Stomach (tissue), 9 donors: ENCODE measurements around the gene MAP6D1. TPM values are rescaled to one million over a fixed set of nuclear protein-coding genes. Genes with fewer than 3 reads are reported as not detected.

ENCODE experiments used
- DNase-seq, 2 donors: peaks; one replicate each; pipeline versions ENCODE4 v3.0.0 to v3.0.0-alpha.2; 2013 to 2019
- H3K27ac ChIP-seq, 5 donors: fragments of 200-600 bp in 4 of 5; sonication (generic) in 4 of 5; one replicate each; pipeline ENCODE4 v1.5.1; 2013 to 2019; ENCODE audit warnings: mild to moderate bottlenecking in 1 of 5, moderate library complexity in 1 of 5
- H3K27me3 ChIP-seq, 3 donors: fragments of 200-600 bp; sonication (generic); one replicate each; pipeline ENCODE4 v1.5.1; 2017 to 2019; ENCODE audit warnings: mixed run types in 1 of 3
- H3K36me3 ChIP-seq, 4 donors: fragments of 200-600 bp; sonication (generic); 1 replicate in 3 of 4; 2 replicates in 1 of 4; pipeline ENCODE4 v1.5.1; 2016 to 2019
- H3K4me1 ChIP-seq, 4 donors: fragments of 200-600 bp; sonication (generic); one replicate each; pipeline ENCODE4 v1.5.1; 2016 to 2019
- H3K4me3 ChIP-seq, 4 donors: fragments of 200-600 bp; sonication (generic) in 3 of 4; one replicate each; pipeline ENCODE4 v1.5.1; 2016 to 2019; ENCODE audit warnings: mild to moderate bottlenecking in 1 of 4
- H3K9me3 ChIP-seq, 4 donors: fragments of 200-600 bp; sonication (generic); one replicate each; pipeline ENCODE4 v1.5.1; 2016 to 2019
- EP300 ChIP-seq: sonication (generic); formaldehyde crosslinking; IDR thresholded peaks from one replicate; pipeline ENCODE4 v1.6.1; 2017; ENCODE audit warnings: antibody characterized with exemption
- POLR2A ChIP-seq, 4 donors: fragments of 450-650 bp; IDR thresholded peaks; one replicate each; pipeline ENCODE4 v1.6.1; 2016; ENCODE audit warnings: antibody characterized with exemption in 4 of 4, control low read depth in 2 of 4, mild to moderate bottlenecking in 1 of 4, moderate library complexity in 1 of 4
- POLR2AphosphoS5 ChIP-seq, 3 donors: sonication (generic); formaldehyde crosslinking; IDR thresholded peaks; one replicate each; pipeline ENCODE4 v1.6.1; 2016; ENCODE audit warnings: antibody characterized with exemption in 3 of 3
- WGBS, 5 donors: extraction: QIAGEN DNeasy Blood & Tissue Kit in 3 of 5; methylation state at CpG; one replicate each; pipeline versions ENCODE4 v1.1.5 to v1.1.7; 2013 to 2018; 5-methylcytosine and 5-hydroxymethylcytosine counted together
- intact Hi-C: fragments of 100-400 bp; cut with DNase I; formaldehyde crosslinking; loops from one replicate; pipeline ENCODE4 v1.15.1; 2023; ENCODE audit warnings: low total_unique reads
- polyA plus RNA-seq, 3 donors: library from polyadenylated mRNA; stranded (reverse); fragments of 200-250 nt; gene quantifications; one replicate each; pipeline ENCODE4 v1.2.3, GENCODE V29; 2013
- total RNA-seq, 5 donors: library from RNA; depleted of rRNA; stranded (reverse); fragments of >200 nt; gene quantifications; one replicate each; pipeline versions ENCODE4 v1.1.0 to v1.2.3, GENCODE V29; 2014 to 2016
- TF ChIP-seq, protein P1 (sequence below), 7 experiments: fragments of 450-650 bp in 4 of 7; fragments of 200-600 bp in 3 of 7; sonication (generic) in 3 of 7; IDR thresholded peaks; one replicate each; pipeline ENCODE4 v1.5.1; 2016 to 2019; ENCODE audit warnings: antibody characterized with exemption in 7 of 7, control low read depth in 2 of 7, mild to moderate bottlenecking in 1 of 7
- donor health status: healthy with polysubstance abuse.
- donor health status: Bipolar disorder and iron deficiency.
- donor health status: healthy.

Gene MAP6D1
- total and polyA plus RNA-seq, 8 donors, result 0.25 to 1.0 (median 0.58) TPM; not detected in 5

DNA sequence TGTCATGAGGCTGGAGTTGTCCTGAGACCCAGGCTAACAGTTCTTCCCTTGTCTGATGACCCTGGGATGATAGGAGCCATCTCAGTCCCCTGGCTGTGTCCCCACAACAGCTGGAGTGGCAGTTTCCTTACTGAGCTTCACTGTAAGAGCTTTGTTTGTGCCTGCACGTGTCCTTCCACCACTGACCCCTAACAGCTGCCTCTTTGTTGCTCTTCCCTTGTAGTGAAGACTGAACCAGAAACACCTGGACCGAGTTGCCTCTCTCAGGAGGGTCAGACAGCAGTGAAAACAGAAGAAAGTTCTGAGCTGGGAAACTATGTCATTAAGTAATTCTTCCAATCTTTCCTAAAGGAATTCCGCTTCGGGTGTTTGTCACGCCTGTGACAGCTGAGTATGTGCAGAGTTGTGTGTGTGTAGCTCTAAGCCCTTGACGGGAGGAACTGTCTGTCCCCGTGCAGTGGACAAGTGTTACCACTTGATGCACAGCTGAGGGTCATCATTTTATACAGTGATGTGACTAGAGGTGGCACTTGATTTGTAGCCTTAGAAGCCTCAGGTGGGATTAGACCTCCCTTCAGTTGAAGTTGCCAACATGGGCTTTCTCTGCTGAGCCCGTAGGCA lies 25.0 kb downstream of the MAP6D1 start:
- Histone ChIP-seq H3K27me3 (no peaks in the 10 kb centered on the region), H3K4me1 (no peaks in the 10 kb centered on the region), H3K9me3 (no peaks in the 10 kb centered on the region), H3K36me3 (peaks cover 46 to 88% (median 86%) of the 10 kb centered on the region in 4 donors), H3K4me3 (no peak overlapping the region), H3K27ac (no peak overlapping the region)
- TF ChIP-seq, protein P1, sequence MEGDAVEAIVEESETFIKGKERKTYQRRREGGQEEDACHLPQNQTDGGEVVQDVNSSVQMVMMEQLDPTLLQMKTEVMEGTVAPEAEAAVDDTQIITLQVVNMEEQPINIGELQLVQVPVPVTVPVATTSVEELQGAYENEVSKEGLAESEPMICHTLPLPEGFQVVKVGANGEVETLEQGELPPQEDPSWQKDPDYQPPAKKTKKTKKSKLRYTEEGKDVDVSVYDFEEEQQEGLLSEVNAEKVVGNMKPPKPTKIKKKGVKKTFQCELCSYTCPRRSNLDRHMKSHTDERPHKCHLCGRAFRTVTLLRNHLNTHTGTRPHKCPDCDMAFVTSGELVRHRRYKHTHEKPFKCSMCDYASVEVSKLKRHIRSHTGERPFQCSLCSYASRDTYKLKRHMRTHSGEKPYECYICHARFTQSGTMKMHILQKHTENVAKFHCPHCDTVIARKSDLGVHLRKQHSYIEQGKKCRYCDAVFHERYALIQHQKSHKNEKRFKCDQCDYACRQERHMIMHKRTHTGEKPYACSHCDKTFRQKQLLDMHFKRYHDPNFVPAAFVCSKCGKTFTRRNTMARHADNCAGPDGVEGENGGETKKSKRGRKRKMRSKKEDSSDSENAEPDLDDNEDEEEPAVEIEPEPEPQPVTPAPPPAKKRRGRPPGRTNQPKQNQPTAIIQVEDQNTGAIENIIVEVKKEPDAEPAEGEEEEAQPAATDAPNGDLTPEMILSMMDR (IDR thresholded peaks at IDR 0.05), result no peak
- TF ChIP-seq EP300, result no peak
- TF ChIP-seq POLR2A (IDR thresholded peaks at IDR 0.05), result no peak
- no peak for TF ChIP-seq POLR2AphosphoS5 (IDR thresholded peaks at IDR 0.05)
- intact Hi-C loops, result no loop called here
- 84 to 92% (median 92%) methylated on average over 8 of the region's 8 CpGs for WGBS, 5 donors
- no peak for DNase-seq

DNA sequence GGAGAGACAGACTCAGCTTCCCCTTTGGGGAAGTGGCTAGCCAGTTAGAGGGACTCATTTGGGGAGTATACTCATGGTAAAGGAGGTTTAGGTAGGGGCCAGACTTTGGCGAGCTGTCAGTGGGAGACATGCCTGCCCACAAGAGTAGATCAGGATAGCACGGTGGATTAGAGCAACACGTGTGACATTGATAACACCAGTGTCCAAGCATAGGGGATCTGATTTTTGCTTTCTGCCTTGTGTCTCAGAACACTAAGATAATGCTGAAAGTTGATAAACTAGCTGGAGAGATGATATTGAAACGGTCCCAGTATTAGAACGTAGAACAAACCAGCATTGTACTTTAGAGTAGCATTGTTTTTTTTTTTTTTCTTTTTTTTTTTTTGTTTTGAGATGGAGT lies 25.9 kb downstream of the MAP6D1 start:
- TF ChIP-seq, protein P1 (IDR thresholded peaks at IDR 0.05), result no peak
- TF ChIP-seq POLR2AphosphoS5 (IDR thresholded peaks at IDR 0.05) (no peak), EP300 (no peak), POLR2A (IDR thresholded peaks at IDR 0.05) (no peak)
- Histone ChIP-seq H3K27ac (no peak overlapping the region), H3K36me3 (peaks cover 46 to 82% (median 79%) of the 10 kb centered on the region in 4 donors), H3K4me3 (no peak overlapping the region), H3K9me3 (no peaks in the 10 kb centered on the region), H3K27me3 (no peaks in the 10 kb centered on the region), H3K4me1 (no peaks in the 10 kb centered on the region)
- WGBS, 5 donors, result 84 to 91% (median 88%) methylated on average over 5 of the region's 5 CpGs
- DNase-seq, result no peak
- intact Hi-C loops, result no loop called here

DNA sequence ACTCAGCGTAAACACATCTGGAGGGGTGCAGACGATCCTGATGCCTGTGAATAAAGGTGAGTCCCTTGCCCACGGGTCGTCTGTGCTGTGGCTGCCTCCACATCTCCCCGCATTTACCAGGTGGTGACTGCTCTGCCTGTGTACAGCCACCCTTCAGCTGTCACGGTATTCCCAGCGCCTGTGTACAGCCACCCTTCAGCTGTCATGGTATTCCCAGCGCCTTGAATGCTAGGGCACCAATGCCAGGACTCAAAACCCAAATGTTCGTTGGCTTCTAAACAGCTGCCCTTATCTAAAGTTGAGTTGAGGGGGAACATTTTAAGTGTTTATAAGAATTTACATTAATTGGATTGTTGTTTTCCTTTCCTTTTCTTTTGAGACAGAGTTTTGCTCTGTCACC lies 27.4 kb downstream of the MAP6D1 start:
- no peak for DNase-seq
- H3K4me3 ChIP-seq, result no peak overlapping the region
- no peak for TF ChIP-seq EP300
- TF ChIP-seq POLR2AphosphoS5 (IDR thresholded peaks at IDR 0.05), result no peak
- TF ChIP-seq, protein P1 (IDR thresholded peaks at IDR 0.05), result no peak
- no peak for TF ChIP-seq POLR2A (IDR thresholded peaks at IDR 0.05)
- no peaks in the 10 kb centered on the region for H3K27me3 ChIP-seq
- WGBS, 5 donors, result 91 to 95% (median 94%) methylated on average over 9 of the region's 9 CpGs
- no peak overlapping the region for H3K27ac ChIP-seq
- H3K9me3 ChIP-seq, result no peaks in the 10 kb centered on the region
- intact Hi-C loops, result no loop called here
- peaks cover 41 to 80% (median 78%) of the 10 kb centered on the region in 4 donors for H3K36me3 ChIP-seq
- H3K4me1 ChIP-seq, result no peaks in the 10 kb centered on the region

DNA sequence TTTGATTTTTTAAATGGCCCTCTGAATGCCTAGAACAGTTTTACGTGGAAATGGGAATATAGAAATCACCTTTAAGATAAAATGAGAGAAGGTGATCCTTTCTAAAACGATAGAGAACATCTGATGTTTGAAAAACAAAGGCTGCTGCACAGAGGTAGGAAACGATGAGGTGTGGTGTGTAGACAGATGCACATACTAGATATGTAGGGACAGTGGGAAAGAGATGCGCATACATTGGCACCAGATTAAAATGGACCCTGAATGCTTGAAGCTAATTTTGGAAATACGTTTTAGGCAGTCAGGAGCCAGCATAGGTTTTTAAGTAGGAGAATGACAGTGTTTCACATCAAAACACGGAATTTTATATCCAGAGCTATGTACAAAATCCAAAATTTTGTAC lies 29.0 kb downstream of the MAP6D1 start:
- DNase-seq, result no peak
- H3K4me3 ChIP-seq, result no peak overlapping the region
- H3K9me3 ChIP-seq, result no peaks in the 10 kb centered on the region
- intact Hi-C loops, result no loop called here
- peaks cover 43 to 78% (median 78%) of the 10 kb centered on the region in 4 donors for H3K36me3 ChIP-seq
- TF ChIP-seq POLR2A (IDR thresholded peaks at IDR 0.05) (no peak), POLR2AphosphoS5 (IDR thresholded peaks at IDR 0.05) (no peak), EP300 (no peak)
- TF ChIP-seq, protein P1 (IDR thresholded peaks at IDR 0.05), result no peak
- no peaks in the 10 kb centered on the region for H3K4me1 ChIP-seq
- WGBS, 5 donors, result 90 to 98% (median 96%) methylated on average over 6 of the region's 6 CpGs
- no peak overlapping the region for H3K27ac ChIP-seq
- H3K27me3 ChIP-seq, result no peaks in the 10 kb centered on the region
